ENCODE measurements around the gene GLDN.

GRCh38 chr15:51444112-51444511 lies 102.7 kb downstream of the GLDN start:
- no peak for TF ChIP-seq CTCF (IDR thresholded peaks at IDR 0.05)
- TF ChIP-seq POLR2AphosphoS5 (IDR thresholded peaks at IDR 0.05) = no peak
- TF ChIP-seq EP300 (IDR thresholded peaks at IDR 0.05; ENCODE audit: low read depth) = no peak

Data from transverse colon (tissue), 4 donors.